HG02852 (cell line): ENCODE data around the gene SPINK13.
"Not testable (repeated sequence)": the region's sequence is repeated elsewhere in the genome, so short reads cannot be mapped to it uniquely, and the experiment has no call there.

Experiments
- ATAC-seq: cut with Tn5 transposase; IDR thresholded peaks from one replicate; pipeline ENCODE4 v1.9.1; 2021; ENCODE audit warnings: mild to moderate bottlenecking, moderate library complexity; ENCODE audit not compliant: unreplicated experiment

The SPINK13 gene

GRCh38 chr5:148268566-148268965 lies at the start of gene SPINK13:
TSS of gene SPINK13 (plus strand) at chr5:148268794. CDS start at chr5:148270073, 1,279 bp downstream.
- no peak for ATAC-seq

- ATAC-seq: no peak
Observed at GRCh38 chr5:148221508-148221907, 47.1 kb upstream of the SPINK13 start.

GRCh38 chr5:148224117-148224742 lies 44.4 kb upstream of the SPINK13 start:
- ATAC-seq: no peak

- ATAC-seq: no peak
Observed at GRCh38 chr5:148228392-148228984, 40.1 kb upstream of the SPINK13 start.

GRCh38 chr5:148229840-148230239 lies 38.8 kb upstream of the SPINK13 start:
- no peak for ATAC-seq

- ATAC-seq: no peak
Observed at GRCh38 chr5:148230240-148230639, 38.4 kb upstream of the SPINK13 start.

GRCh38 chr5:148237785-148238417 lies 30.7 kb upstream of the SPINK13 start:
- ATAC-seq: no peak

- no peak for ATAC-seq
Observed at GRCh38 chr5:148238418-148238794, 30.2 kb upstream of the SPINK13 start, which contains the start of gene MARCOL. TSS of gene MARCOL (plus strand) at chr5:148238525. CDS start at chr5:148238598, 73 bp downstream.

- no peak for ATAC-seq
Observed at GRCh38 chr5:148248894-148249293, 19.7 kb upstream of the SPINK13 start.

GRCh38 chr5:148255456-148255855 lies 13.1 kb upstream of the SPINK13 start:
- no peak for ATAC-seq

GRCh38 chr5:148259288-148259687 lies 9.3 kb upstream of the SPINK13 start:
- ATAC-seq: no peak

GRCh38 chr5:148261221-148261620 lies 7.4 kb upstream of the SPINK13 start:
- ATAC-seq: no peak

GRCh38 chr5:148267962-148268361 lies 632 bp upstream of the SPINK13 start:
- no peak for ATAC-seq

- ATAC-seq: not testable (repeated sequence)
Observed at GRCh38 chr5:148275129-148275528, 6.5 kb downstream of the SPINK13 start.

- not testable (repeated sequence) for ATAC-seq
Observed at GRCh38 chr5:148280893-148281292, 12.3 kb downstream of the SPINK13 start.

GRCh38 chr5:148281336-148281735 lies 12.7 kb downstream of the SPINK13 start:
- not testable (repeated sequence) for ATAC-seq

GRCh38 chr5:148290271-148291195 lies 21.9 kb downstream of the SPINK13 start:
- no peak for ATAC-seq

- no peak for ATAC-seq
Observed at GRCh38 chr5:148297731-148298130, 29.1 kb downstream of the SPINK13 start.

- no peak for ATAC-seq
Observed at GRCh38 chr5:148306446-148306845, 37.9 kb downstream of the SPINK13 start.

- no peak for ATAC-seq
Observed at GRCh38 chr5:148309019-148309418, 40.4 kb downstream of the SPINK13 start.

- ATAC-seq: no peak
Observed at GRCh38 chr5:148309746-148310145, 41.2 kb downstream of the SPINK13 start.
